Measurements from ENCODE around the gene BCR.
"Not testable (repeated sequence)": the region's sequence is repeated elsewhere in the genome, so short reads cannot be mapped to it uniquely, and the experiment has no call there.

BCR gene

DNA sequence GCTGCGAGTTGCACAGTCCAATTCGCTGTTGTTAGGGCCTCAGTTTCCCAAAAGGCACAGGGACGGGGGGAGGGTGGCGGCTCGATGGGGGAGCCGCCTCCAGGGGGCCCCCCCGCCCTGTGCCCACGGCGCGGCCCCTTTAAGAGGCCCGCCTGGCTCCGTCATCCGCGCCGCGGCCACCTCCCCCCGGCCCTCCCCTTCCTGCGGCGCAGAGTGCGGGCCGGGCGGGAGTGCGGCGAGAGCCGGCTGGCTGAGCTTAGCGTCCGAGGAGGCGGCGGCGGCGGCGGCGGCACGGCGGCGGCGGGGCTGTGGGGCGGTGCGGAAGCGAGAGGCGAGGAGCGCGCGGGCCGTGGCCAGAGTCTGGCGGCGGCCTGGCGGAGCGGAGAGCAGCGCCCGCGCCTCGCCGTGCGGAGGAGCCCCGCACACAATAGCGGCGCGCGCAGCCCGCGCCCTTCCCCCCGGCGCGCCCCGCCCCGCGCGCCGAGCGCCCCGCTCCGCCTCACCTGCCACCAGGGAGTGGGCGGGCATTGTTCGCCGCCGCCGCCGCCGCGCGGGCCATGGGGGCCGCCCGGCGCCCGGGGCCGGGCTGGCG is at the start of gene BCR:
Gene BCR, plus strand, starts transcription at position 209 of the 592 bp plus-strand sequence. CDS start 452 bp downstream, outside the sequence.
- TF ChIP-seq, protein P1, sequence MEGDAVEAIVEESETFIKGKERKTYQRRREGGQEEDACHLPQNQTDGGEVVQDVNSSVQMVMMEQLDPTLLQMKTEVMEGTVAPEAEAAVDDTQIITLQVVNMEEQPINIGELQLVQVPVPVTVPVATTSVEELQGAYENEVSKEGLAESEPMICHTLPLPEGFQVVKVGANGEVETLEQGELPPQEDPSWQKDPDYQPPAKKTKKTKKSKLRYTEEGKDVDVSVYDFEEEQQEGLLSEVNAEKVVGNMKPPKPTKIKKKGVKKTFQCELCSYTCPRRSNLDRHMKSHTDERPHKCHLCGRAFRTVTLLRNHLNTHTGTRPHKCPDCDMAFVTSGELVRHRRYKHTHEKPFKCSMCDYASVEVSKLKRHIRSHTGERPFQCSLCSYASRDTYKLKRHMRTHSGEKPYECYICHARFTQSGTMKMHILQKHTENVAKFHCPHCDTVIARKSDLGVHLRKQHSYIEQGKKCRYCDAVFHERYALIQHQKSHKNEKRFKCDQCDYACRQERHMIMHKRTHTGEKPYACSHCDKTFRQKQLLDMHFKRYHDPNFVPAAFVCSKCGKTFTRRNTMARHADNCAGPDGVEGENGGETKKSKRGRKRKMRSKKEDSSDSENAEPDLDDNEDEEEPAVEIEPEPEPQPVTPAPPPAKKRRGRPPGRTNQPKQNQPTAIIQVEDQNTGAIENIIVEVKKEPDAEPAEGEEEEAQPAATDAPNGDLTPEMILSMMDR (conservative IDR thresholded peaks at IDR 0.05; ENCODE audit: low read depth, low read length) = no peak
- no peak for DNase-seq (ENCODE audit: low read depth)
- peak within 1 kb of the TSS; percentile 73 for H3K4me3 ChIP-seq (ENCODE audit: low read length)

DNA sequence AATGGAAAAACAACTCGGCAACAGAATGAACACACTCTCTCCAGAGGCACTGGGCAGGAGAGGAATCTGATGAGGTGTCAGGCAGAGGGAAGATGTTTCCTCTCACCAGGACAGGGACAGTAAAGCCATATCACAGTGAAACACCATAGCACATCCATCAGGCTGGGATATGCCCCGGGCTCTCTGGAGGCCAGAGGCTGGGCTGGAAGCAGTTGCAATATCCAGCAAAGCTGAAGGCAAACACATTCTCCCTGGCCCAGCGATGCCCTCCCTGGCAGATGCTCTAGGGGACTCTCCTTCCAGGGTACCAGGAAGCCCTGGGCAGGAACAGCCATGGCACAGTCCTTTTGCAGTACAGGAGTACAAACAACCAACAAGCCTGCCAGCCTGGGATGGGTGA is 49.6 kb upstream of the BCR start:
- H3K4me3 ChIP-seq (ENCODE audit: low read length) = no peak overlapping the region
- TF ChIP-seq, protein P1 (conservative IDR thresholded peaks at IDR 0.05; ENCODE audit: low read depth, low read length) = no peak
- DNase-seq (ENCODE audit: low read depth) = no peak

DNA sequence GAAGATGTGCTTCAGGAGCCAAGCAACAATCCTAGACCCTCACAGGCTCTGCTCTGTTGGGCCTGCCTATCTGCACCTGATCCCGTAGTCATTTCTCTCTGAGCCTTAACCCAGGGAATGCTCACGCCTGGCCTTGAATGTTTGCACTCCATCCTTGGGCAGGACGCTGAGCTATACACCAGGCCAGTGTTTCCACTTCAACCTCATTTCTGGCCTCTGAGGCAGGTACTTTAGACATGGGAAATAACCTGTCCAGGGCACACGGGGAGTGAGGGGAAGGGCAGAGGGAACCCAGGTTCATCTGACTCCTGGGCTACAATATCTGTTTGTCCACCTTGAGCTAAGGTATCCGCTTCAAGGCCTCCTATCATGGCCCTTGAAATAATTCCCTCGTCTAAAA is 48.4 kb upstream of the BCR start:
- TF ChIP-seq, protein P1 (conservative IDR thresholded peaks at IDR 0.05; ENCODE audit: low read depth, low read length) = no peak
- H3K4me3 ChIP-seq (ENCODE audit: low read length) = no peak overlapping the region
- DNase-seq (ENCODE audit: low read depth) = no peak

DNA sequence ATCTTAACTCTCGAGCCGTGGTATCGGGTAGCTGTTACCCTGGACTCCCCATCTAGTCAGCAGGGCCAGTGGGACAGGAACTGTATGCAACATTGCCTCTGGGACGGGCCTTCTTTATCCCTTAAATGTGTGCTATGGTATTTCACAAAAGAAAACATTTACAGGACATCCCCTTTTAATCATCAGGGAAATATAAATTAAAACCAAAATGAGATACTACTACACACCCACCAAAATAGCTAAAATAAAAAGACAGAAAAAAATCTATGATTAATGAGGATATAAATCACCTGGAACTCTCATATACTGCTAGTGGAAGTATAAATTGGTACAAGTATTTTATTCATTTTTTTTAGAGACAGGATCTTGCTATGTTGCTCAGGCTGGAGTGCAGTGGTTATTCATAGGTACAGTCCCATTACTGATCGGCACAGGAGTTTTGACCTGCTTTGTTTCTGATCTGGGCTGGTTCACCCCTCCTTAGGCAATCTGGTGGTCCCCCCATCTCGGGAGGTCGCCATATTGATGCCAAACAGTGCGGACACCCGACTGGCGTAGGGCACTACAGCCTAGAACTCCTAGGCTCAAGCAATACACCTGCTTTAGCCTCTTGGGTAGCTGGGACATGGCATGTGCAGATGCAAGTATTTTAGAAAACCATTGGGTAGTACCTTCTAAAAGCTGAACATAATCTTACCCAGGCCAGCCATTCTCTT is 47.8 kb upstream of the BCR start:
- TF ChIP-seq, protein P1 (conservative IDR thresholded peaks at IDR 0.05; ENCODE audit: low read depth, low read length) = no peak
- DNase-seq (ENCODE audit: low read depth) = no peak
- H3K4me3 ChIP-seq (ENCODE audit: low read length) = no peak overlapping the region

DNA sequence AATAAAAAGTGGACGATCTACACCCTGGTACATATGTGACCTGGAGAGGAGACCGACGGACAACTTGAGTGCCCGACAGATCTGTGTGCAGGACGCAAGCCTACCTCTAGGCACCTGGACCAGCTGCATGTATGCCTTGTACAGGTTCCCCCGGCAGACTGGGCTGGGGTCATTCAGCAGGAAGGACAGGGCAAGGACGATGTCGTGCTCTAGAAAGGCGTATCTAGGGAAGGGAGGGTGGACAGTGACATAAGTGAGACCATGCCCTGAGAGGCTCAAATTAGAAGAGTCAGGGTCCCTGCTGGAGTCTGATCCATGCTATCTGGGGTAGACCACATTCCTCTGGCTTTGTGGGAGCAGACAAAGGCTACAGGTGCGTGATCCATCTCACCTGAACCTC is 46.4 kb upstream of the BCR start:
- TF ChIP-seq, protein P1 (conservative IDR thresholded peaks at IDR 0.05; ENCODE audit: low read depth, low read length) = no peak
- no peak overlapping the region for H3K4me3 ChIP-seq (ENCODE audit: low read length)
- no peak for DNase-seq (ENCODE audit: low read depth)

DNA sequence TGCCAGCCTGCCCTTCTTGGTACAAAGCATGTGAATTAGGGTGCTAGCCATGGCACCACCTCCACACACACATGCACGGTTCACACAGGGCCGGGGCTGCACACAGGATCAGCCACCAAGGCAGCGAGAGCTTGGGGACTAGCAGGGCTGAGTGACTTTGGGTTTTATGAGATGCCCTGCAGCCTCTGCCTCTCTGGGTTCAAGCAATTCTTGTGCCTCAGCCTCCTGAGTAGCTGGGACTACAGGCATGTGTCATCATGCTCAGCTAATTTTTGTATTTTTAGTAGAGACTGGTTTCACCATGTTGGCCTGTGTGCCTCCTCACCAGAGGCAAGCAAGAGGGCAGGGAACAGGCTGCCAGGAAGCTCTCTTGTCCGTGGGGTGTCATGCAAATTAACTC is 43.3 kb upstream of the BCR start:
- not testable (repeated sequence) for DNase-seq (ENCODE audit: low read depth); H3K4me3 ChIP-seq (ENCODE audit: low read length)

DNA sequence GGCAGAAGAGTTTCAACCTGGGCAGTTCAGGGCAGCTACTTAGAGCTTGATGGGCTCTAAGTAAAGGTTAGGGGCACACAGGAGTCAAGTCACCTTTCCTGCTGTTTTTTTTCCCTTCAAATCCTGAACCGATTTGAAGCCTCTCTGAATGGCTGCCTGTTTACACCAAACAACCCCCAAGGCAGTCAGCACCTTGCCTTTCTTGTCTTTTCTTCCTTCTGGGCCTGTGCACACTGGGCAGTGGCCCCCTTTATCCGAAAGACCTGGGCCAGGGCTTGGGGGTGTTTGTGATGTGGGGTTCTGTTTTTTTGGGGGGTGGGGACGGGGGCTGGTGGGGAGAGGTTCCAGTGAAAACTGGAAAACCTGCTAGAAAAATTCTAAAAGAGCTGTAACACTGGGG is 42.8 kb upstream of the BCR start:
- TF ChIP-seq, protein P1 (conservative IDR thresholded peaks at IDR 0.05; ENCODE audit: low read depth, low read length) = no peak
- H3K4me3 ChIP-seq (ENCODE audit: low read length) = no peak overlapping the region
- DNase-seq (ENCODE audit: low read depth) = no peak
